Effector memory CD4-positive, alpha-beta T cell (primary cell): ENCODE measurements around the gene SRPK3.
"Not testable (repeated sequence)": the region's sequence is repeated elsewhere in the genome, so short reads cannot be mapped to it uniquely, and the experiment has no call there.

ENCODE experiments used
- DNase-seq, 3 donors: peaks; one replicate each; pipeline ENCODE4 v3.0.0-alpha.2; 2020
- H3K27ac ChIP-seq: 2 replicates; pipeline ENCODE4 v1.7.0; 2013; ENCODE audit warnings: mild to moderate bottlenecking, low read length, moderate library complexity; ENCODE audit not compliant: insufficient read depth, poor library complexity, severe bottlenecking
- H3K27me3 ChIP-seq: replicated peaks from 2 replicates; pipeline ENCODE4 v1.7.0; 2013; ENCODE audit warnings: mild to moderate bottlenecking, low read length; ENCODE audit not compliant: insufficient read depth, control insufficient read depth, poor library complexity, severe bottlenecking
- H3K36me3 ChIP-seq: 2 replicates; pipeline ENCODE4 v1.7.0; 2013; ENCODE audit warnings: mild to moderate bottlenecking, low read length, moderate library complexity; ENCODE audit not compliant: control insufficient read depth, insufficient read depth
- H3K4me1 ChIP-seq: 2 replicates; pipeline ENCODE4 v1.7.0; 2013; ENCODE audit warnings: low read length, mild to moderate bottlenecking; ENCODE audit not compliant: control insufficient read depth, insufficient read depth, poor library complexity, severe bottlenecking
- H3K4me3 ChIP-seq: 2 replicates; pipeline ENCODE4 v1.7.0; 2013; ENCODE audit warnings: low read length, low read depth, mild to moderate bottlenecking; ENCODE audit not compliant: insufficient read depth, poor library complexity, severe bottlenecking
- H3K9me3 ChIP-seq: 2 replicates; pipeline ENCODE4 v1.7.0; 2013; ENCODE audit warnings: mild to moderate bottlenecking, low read length, moderate library complexity; ENCODE audit not compliant: control insufficient read depth

SRPK3 gene

DNA sequence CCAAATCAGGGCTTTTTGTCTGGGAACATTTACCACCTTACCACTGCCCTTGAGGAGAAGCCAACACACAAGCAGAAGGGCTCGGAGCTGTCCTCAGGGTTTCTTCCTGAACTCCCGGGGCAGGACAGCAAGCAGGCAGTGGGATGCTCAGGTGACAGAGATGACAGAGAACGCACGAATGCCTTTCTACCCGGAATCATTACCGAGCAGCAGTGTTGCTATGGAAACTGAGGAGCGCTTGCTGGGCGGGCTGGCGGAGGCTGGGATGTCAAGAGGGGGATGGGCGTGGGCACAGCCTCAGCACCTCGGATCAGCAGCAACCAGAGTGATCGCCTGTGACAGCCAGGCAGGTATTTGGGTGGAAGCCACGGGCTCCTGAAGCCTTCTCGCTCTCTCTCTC lies 31.4 kb downstream of the SRPK3 start:
- no peak overlapping the region for H3K27ac ChIP-seq
- no peak for DNase-seq
- peaks cover 9% of the 10 kb centered on the region for H3K4me1 ChIP-seq
- H3K27me3 ChIP-seq = no peaks in the 10 kb centered on the region
- H3K4me3 ChIP-seq = no peak overlapping the region
- no peaks in the 10 kb centered on the region for H3K36me3 ChIP-seq
- H3K9me3 ChIP-seq = no peaks in the 10 kb centered on the region

DNA sequence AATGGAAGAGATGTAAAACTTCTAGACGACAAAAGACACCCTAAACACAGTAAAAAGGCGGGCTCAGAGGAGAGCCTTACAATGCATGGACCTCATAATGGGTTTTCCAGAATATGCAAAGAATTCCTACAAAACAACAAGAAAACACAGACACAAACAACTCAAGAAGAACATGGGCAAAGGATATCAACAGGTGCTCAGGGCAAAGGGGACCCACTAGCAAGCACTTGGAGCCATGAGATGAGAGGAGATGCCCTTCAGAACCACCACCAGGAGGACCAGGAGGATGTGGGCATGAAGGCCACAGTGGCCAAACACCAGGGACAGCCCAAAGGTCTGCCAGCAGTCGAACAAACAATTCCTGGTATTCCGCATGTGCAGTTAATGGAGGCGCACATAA lies 32.3 kb downstream of the SRPK3 start:
- Histone ChIP-seq H3K4me3 (no peak overlapping the region), H3K27me3 (no peaks in the 10 kb centered on the region), H3K36me3 (no peaks in the 10 kb centered on the region), H3K9me3 (no peaks in the 10 kb centered on the region), H3K27ac (no peak overlapping the region), H3K4me1 (peaks cover 10% of the 10 kb centered on the region)
- DNase-seq = no peak

DNA sequence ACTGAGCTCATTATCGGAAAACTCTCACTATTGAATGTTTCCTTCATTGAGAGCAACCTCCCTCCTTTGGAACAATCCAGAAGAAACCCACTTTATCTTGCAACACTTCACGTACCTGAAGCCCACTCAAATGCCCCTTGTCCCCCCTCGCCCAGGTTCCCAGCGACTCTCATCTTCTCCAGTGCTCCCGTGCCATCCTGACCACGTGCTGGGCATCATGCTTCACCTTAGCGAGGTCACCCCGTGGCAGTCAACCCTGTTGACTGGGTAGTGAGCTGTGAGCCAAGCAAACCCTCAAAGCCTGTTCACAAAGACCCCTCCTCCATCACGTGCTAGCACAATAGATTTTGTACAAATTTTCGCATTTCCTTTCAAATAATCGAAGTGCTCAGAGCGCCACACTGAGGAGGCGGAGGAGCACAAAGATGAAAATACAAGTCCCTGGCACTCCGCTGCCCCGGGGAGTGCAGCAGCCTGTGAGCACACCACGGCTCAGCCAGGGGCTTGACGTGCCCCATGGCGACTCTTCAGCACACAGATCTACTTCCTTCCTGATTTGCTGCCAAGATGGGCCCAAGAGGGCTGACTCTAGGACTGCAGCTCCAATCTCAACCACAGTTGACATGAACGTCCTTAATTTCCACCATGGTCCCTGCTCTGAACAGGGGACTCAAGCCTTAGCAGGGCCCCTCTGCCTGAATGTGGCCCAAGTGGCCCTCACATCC lies 33.9 kb downstream of the SRPK3 start:
- Histone ChIP-seq H3K27ac (no peak overlapping the region), H3K36me3 (no peaks in the 10 kb centered on the region), H3K27me3 (no peaks in the 10 kb centered on the region), H3K4me1 (peaks cover 17% of the 10 kb centered on the region), H3K4me3 (no peak overlapping the region), H3K9me3 (no peaks in the 10 kb centered on the region)
- DNase-seq = no peak

DNA sequence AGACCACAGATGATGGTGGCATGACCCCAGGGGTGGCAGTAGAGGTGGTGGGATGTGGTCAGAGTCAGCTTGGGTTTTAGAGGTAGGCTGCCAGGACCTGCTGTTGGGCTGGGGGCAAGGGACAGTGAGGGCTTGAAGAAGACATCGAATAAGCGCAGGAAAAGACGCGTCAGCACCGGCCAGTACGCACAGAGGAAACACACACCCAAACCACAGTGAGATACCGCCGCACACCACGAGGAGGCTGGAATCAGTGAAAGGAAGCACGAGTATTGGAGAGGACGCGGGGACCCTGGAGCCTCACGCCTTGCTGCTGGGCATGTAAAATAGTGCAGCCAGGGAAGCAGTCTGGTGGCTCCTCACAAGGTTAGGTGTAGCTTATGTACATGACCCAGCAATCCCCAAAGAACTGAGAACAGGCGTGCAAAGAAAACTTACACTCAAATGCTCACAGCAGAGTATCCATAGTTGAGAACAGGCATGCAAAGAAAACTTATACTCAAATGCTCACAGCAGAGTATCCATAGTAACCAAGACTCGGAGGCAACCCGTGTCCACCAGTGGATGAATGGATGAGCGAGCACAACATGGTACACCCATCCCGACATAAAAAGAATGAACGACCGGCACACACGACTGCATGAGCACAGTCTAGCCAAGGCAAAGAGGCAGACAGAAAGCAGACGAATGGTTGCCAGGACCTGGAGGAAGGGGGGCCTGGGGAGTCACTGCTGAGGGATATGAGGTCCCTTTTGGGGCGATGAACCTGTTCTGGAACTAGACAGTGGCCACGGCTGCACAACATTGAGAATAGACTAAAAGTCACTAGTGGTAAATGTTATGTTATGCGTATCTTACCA lies 36.2 kb downstream of the SRPK3 start:
- Histone ChIP-seq H3K27ac (no peak overlapping the region), H3K4me1 (peaks cover 28% of the 10 kb centered on the region), H3K36me3 (no peaks in the 10 kb centered on the region), H3K27me3 (no peaks in the 10 kb centered on the region), H3K9me3 (no peaks in the 10 kb centered on the region), H3K4me3 (peak overlapping the region; percentile 7)
- DNase-seq = peak in 2 of 3 donors; percentile 14 to 19

DNA sequence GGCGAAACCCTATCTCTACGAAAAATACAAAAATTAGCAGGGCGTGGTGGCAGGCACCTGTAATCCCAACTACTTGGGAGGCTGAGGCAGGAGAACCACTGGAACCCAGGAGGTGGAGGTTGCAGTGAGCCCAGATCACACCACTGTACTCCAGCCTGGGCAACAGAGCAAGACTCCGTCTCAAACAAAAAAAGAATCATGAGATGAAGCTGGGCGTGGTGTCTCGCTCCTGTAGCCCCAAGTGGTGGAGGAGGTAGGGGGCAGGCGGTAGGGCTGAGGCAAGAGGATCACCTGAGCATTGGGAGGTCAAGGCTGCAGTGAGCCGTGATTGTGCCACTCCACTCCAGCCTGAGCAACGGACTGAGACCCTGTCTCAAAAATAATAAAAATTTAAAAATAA lies 37.2 kb downstream of the SRPK3 start:
- not testable (repeated sequence) for H3K9me3 ChIP-seq, H3K27ac ChIP-seq, H3K36me3 ChIP-seq, H3K27me3 ChIP-seq, DNase-seq, H3K4me3 ChIP-seq
- H3K4me1 ChIP-seq = peaks cover 33% of the 10 kb centered on the region

DNA sequence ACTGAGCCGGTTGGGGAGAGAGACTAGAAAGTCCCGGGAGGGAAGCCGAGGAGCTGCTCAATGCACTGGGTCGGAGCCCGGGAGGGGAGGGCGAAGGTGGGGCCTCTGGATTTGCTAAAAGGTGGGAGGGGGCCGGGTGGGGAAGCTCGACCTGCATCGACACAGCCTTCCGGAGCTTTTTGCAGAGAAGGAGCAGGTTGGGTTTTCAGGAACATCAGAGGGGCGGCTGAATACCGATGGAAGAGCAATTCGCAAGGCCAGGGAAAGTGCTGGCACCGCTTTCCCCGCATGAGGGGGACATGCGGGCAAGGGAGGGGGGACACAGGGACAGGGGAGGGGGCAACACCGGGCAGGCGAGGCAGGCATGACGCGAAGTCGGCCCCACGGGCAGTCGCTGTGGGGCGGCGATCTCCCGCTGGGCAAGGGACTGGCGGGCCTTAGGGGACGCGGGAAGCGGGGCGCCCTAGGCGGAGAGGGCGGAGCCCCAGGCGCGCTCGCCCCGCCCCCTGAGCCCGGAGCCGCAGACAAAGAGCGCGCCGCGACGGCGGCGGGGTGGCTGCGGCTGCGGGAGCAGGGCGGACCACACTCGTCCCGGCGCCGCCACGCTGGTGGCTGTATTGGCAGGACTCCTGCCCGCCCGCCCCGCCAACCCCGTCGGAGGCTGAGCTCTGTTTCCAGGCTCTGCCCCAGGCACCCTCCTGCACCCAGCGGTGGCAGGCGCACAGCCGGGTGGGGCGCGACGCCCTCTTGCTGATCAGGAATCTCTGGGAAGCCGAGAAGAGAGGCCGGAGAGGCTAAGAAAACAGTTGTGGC lies 37.9 kb downstream of the SRPK3 start:
- Histone ChIP-seq H3K36me3 (no peaks in the 10 kb centered on the region), H3K4me3 (peak overlapping the region; percentile 33), H3K27me3 (no peaks in the 10 kb centered on the region), H3K4me1 (peaks cover 33% of the 10 kb centered on the region), H3K9me3 (no peaks in the 10 kb centered on the region), H3K27ac (no peak overlapping the region)
- peak; percentile 41 to 49 (median 48) for DNase-seq

DNA sequence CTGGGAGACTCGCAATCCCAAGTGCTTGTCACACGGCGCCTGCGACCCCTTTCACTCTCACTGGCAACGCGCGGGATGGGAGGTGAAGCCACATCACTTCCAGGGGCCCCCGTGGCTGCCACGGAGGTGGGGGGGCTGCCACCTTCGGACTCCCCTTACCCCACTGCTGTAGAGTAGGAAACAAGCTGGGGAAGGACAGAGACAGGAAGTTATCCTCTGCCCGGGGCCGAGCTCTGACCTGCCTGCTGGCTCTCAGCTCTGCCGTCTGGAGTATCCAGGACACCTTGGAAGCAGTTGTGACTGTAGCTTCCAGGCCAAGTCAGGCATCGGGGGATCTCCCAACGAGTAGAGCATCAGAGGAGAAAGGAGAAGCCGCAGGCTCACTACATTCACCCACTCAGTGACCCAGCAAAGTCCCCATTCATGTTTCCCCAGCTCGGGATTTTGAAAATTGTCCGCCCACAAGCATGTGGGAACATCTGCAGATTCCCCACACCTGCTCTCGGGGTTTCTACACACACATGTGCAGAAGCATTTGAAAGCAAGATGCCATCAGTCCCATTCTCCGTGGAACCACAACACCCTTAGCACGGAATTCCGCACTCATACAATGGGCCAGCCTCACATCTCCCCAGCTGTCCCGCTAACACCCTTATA lies 38.7 kb downstream of the SRPK3 start:
- peak overlapping the region; percentile 33 for H3K4me3 ChIP-seq
- H3K4me1 ChIP-seq = peaks cover 33% of the 10 kb centered on the region
- no peak overlapping the region for H3K27ac ChIP-seq
- H3K27me3 ChIP-seq = no peaks in the 10 kb centered on the region
- no peaks in the 10 kb centered on the region for H3K9me3 ChIP-seq
- no peak for DNase-seq
- H3K36me3 ChIP-seq = no peaks in the 10 kb centered on the region

DNA sequence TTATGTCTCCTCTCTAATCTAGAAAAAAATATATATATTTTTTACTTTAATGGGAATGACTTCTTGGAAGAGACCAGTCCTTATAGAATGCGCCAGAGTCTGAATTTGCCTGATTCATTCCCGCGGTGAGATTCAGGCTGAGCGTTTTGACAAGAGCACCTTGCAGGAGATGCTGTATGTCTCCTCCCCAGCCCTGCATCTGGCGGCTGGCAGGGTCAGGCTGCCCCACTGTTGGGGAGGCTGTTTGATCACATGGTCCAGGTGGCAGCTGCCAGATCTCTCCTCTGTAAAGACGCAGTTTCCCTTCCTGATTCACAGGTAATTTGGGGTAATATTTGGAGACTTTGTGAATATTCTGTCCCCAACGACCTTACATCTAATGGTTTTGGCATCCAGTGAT lies 39.8 kb downstream of the SRPK3 start:
- Histone ChIP-seq H3K36me3 (no peaks in the 10 kb centered on the region), H3K4me3 (no peak overlapping the region), H3K4me1 (peaks cover 33% of the 10 kb centered on the region), H3K9me3 (no peaks in the 10 kb centered on the region), H3K27ac (no peak overlapping the region), H3K27me3 (no peaks in the 10 kb centered on the region)
- no peak for DNase-seq

DNA sequence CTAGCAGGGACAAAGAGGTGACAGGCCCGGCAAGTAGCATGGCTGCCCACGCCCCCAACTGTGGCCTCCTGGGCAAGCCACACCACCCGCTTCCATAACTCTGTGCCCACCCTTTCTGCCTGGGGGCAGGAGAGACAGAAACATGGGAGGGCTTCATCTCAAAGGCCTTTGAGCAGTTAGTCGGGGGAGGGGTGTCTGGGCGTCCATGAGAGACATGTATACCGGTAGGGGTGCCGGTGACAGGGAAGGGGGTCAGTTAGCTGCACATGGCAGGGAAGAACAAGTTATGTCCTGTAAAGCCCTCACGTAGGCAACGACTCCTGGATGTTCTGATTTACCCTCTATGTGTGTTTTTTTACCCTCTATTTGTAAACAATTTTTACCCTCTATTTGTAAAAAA lies 40.2 kb downstream of the SRPK3 start:
- H3K27ac ChIP-seq = no peak overlapping the region

More for the DNA sequence above, 40.2 kb downstream of the SRPK3 start:
- Histone ChIP-seq H3K27me3 (no peaks in the 10 kb centered on the region), H3K9me3 (no peaks in the 10 kb centered on the region), H3K4me3 (no peak overlapping the region), H3K4me1 (peaks cover 33% of the 10 kb centered on the region), H3K36me3 (no peaks in the 10 kb centered on the region)
- DNase-seq = no peak
